Activated CD8-positive, alpha-beta memory T cell treated with anti-CD3 and anti-CD28 coated beads for 1 hour (primary cell): ENCODE results near the gene CFAP141.
"Not testable (repeated sequence)": the region's sequence is repeated elsewhere in the genome, so short reads cannot be mapped to it uniquely, and the experiment has no call there.

ENCODE experiments used
- DNase-seq, 2 donors: peaks; one replicate each; pipeline ENCODE4 v3.0.0-alpha.2; 2020; ENCODE audit warnings: low read depth in 1 of 2; ENCODE audit errors: extremely low read depth in 1 of 2

CFAP141 gene

GRCh38 chr1:154208677-154209388, 2.7 kb upstream of the CFAP141 start:
- DNase-seq: no peak

GRCh38 chr1:154207262-154207661, 1.1 kb upstream of the CFAP141 start:
- DNase-seq: no peak

- not testable (repeated sequence) for DNase-seq
Measured at GRCh38 chr1:154205778-154206177, 355 bp downstream of the CFAP141 start.

- DNase-seq: no peak
Measured at GRCh38 chr1:154199563-154199879, 6.6 kb downstream of the CFAP141 start.

GRCh38 chr1:154198756-154199562, 7.2 kb downstream of the CFAP141 start:
- peak; percentile 5 to 25 for DNase-seq

GRCh38 chr1:154193821-154194220, 12.3 kb downstream of the CFAP141 start:
- no peak for DNase-seq

- DNase-seq: no peak
Measured at GRCh38 chr1:154192476-154192875, 13.7 kb downstream of the CFAP141 start.

- no peak for DNase-seq
Measured at GRCh38 chr1:154191990-154192461, 14.1 kb downstream of the CFAP141 start, which contains the start of gene TPM3. Gene TPM3 (minus strand): TSS chr1:154192100. CDS start chr1:154192018, 82 bp downstream.

GRCh38 chr1:154190550-154190949, 15.6 kb downstream of the CFAP141 start:
- DNase-seq: no peak

- no peak for DNase-seq
Measured at GRCh38 chr1:154186852-154187501, 19.2 kb downstream of the CFAP141 start.

GRCh38 chr1:154186177-154186576, 20.0 kb downstream of the CFAP141 start:
- DNase-seq: peak; percentile 20 to 37

GRCh38 chr1:154183046-154183915, 22.9 kb downstream of the CFAP141 start:
- peak; percentile 83 to 91 for DNase-seq

- DNase-seq: peak in 1 of 2 donors; percentile 28
Measured at GRCh38 chr1:154182344-154183045, 23.6 kb downstream of the CFAP141 start.

- DNase-seq: peak in 1 of 2 donors; percentile 35
Measured at GRCh38 chr1:154181944-154182343, 24.2 kb downstream of the CFAP141 start.

- DNase-seq: no peak
Measured at GRCh38 chr1:154179946-154180687, 26.0 kb downstream of the CFAP141 start.

GRCh38 chr1:154178911-154179811, 27.0 kb downstream of the CFAP141 start:
- no peak for DNase-seq

- DNase-seq: no peak
Measured at GRCh38 chr1:154178013-154178412, 28.1 kb downstream of the CFAP141 start.

GRCh38 chr1:154176337-154176736, 29.8 kb downstream of the CFAP141 start:
- no peak for DNase-seq
